Measurements from ENCODE around the gene TMED8.

DNA sequence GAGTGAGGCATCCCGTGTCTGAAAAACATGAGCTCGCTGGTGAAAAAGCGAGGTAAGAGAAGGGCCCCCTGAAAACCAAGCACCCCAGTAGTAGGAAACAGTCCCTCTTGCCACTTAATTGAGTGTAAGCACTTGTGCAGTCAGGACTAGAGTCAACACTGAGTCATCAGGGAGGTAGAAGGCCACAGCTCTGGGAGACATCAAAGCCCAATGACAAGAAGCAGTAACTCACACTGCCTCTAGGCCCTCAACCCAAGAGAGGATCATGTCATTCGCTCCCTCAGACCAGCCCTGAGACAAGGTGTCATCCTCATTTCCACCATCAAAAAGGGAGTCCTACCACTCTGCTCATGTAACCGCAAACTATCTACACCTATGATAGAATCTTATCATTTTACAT, 74.0 kb downstream of the TMED8 start:
- TF ChIP-seq, protein P1, sequence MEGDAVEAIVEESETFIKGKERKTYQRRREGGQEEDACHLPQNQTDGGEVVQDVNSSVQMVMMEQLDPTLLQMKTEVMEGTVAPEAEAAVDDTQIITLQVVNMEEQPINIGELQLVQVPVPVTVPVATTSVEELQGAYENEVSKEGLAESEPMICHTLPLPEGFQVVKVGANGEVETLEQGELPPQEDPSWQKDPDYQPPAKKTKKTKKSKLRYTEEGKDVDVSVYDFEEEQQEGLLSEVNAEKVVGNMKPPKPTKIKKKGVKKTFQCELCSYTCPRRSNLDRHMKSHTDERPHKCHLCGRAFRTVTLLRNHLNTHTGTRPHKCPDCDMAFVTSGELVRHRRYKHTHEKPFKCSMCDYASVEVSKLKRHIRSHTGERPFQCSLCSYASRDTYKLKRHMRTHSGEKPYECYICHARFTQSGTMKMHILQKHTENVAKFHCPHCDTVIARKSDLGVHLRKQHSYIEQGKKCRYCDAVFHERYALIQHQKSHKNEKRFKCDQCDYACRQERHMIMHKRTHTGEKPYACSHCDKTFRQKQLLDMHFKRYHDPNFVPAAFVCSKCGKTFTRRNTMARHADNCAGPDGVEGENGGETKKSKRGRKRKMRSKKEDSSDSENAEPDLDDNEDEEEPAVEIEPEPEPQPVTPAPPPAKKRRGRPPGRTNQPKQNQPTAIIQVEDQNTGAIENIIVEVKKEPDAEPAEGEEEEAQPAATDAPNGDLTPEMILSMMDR (IDR thresholded peaks at IDR 0.05): no peak
- TF ChIP-seq POLR2A (IDR thresholded peaks at IDR 0.05): no peak

All from body of pancreas (tissue), 4 donors.